Islet of Langerhans (tissue), 1 donor: ENCODE results near the gene MROH2A.

ENCODE experiments used
- FAIRE-seq: peaks from one replicate; lab custom pipeline; 2011; peaks lifted over from hg19 to GRCh38; lab: Jason Lieb, UNC

MROH2A gene

GRCh38 chr2:233818639-233819621 is 40.8 kb downstream of the MROH2A start:
- FAIRE-seq: no peak

- no peak for FAIRE-seq
Measured at GRCh38 chr2:233819884-233820773, 42.0 kb downstream of the MROH2A start.

- no peak for FAIRE-seq
Measured at GRCh38 chr2:233820774-233821105, 42.6 kb downstream of the MROH2A start.

- FAIRE-seq: no peak
Measured at GRCh38 chr2:233821196-233821595, 43.1 kb downstream of the MROH2A start.

- no peak for FAIRE-seq
Measured at GRCh38 chr2:233821709-233822100, 43.6 kb downstream of the MROH2A start.

- no peak for FAIRE-seq
Measured at GRCh38 chr2:233822101-233822771, 44.1 kb downstream of the MROH2A start.

- no peak for FAIRE-seq
Measured at GRCh38 chr2:233822781-233823730, 44.9 kb downstream of the MROH2A start.

GRCh38 chr2:233823731-233824121 is 45.6 kb downstream of the MROH2A start:
- FAIRE-seq: no peak

GRCh38 chr2:233824373-233824772 is 46.2 kb downstream of the MROH2A start:
- no peak for FAIRE-seq

GRCh38 chr2:233828546-233829192 is 50.5 kb downstream of the MROH2A start:
- no peak for FAIRE-seq

GRCh38 chr2:233829193-233830110 is 51.3 kb downstream of the MROH2A start:
- no peak for FAIRE-seq

GRCh38 chr2:233830111-233830802 is 52.1 kb downstream of the MROH2A start:
- no peak for FAIRE-seq

- FAIRE-seq: no peak
Measured at GRCh38 chr2:233831011-233831721, 53.0 kb downstream of the MROH2A start.

- FAIRE-seq: no peak
Measured at GRCh38 chr2:233831861-233832260, 53.7 kb downstream of the MROH2A start.

GRCh38 chr2:233832414-233832813 is 54.3 kb downstream of the MROH2A start:
- FAIRE-seq: no peak

GRCh38 chr2:233832869-233833311 is 54.8 kb downstream of the MROH2A start:
- FAIRE-seq: no peak

- FAIRE-seq: no peak
Measured at GRCh38 chr2:233833345-233833744, 55.2 kb downstream of the MROH2A start.
